ENCODE data around the gene CROCC2. TPM values are rescaled to one million over a fixed set of nuclear protein-coding genes. Genes with fewer than 3 reads are reported as not detected.

CROCC2 gene
- polyA plus RNA-seq, 1 of the 3 experiments (the other 2 are of a cell fraction) = not detected

DNA sequence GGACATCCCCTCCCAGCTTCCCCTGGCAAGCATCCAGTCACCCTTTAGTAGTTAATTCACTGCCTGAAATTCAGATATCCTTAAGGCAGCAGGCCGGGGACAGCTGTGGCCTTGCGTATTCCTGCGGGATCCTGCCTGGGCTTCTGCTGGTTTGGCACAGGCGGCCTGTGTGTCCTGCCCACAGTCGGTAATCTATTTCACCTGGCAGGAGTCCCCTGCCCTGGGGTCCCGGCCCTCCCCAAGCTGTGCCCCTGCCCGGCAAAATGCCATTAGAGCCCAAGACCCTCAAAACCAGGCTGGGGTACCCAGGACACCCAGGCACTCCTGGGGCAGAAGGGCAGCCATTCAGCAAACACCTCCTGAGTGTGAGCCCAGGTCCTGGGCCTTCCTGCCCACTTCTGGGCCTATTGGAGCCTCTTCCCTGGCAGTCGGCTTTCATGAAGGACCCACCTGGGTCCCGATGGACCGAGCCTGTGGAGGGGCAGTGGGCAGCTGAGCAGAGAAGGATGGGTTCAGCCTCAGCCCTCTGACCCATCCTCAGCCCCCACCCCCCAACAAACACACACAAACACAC lies 11.6 kb downstream of the CROCC2 start:
- H2AFZ ChIP-seq (ENCODE audit: low read depth) = no peak overlapping the region
- peaks cover 7 to 49% of the 10 kb centered on the region in 2 experiments; a peak in 2 of 4 replicates for H3K4me1 ChIP-seq (ENCODE audit: control insufficient read depth in 1 of 2, insufficient read depth in 2 of 2, low read depth in 1 of 2, low read length in 1 of 2)
- no peak overlapping the region for H3K9ac ChIP-seq
- H3K4me2 ChIP-seq = no peak overlapping the region
- H3K9me2 ChIP-seq = no peaks in the 10 kb centered on the region
- H3K27me3 ChIP-seq (ENCODE audit: insufficient read depth) = no peaks in the 10 kb centered on the region
- DNase-seq = peak; percentile 73
- H3K36me3 ChIP-seq (replicated peaks in 1 of 2; ENCODE audit: control insufficient read depth in 1 of 2, insufficient read depth in 2 of 2, low read length in 1 of 2) = no peaks in the 10 kb centered on the region
- H4K20me1 ChIP-seq (ENCODE audit: insufficient read depth) = no peaks in the 10 kb centered on the region
- WGBS (ENCODE audit: low lambda C conversion rate) = no CpG with 5 or more reads among the region's 10 CpGs
- POLR2A ChIA-PET = no interaction called here
- H3K79me2 ChIP-seq (ENCODE audit: insufficient read depth) = no peaks in the 10 kb centered on the region
- H3K9me3 ChIP-seq = no peaks in the 10 kb centered on the region
- no peaks in the 10 kb centered on the region for H3F3A ChIP-seq (replicated peaks; ENCODE audit: insufficient read depth)
- no peak overlapping the region for H3K4me3 ChIP-seq (ENCODE audit: low read depth in 2 of 2, low read length in 1 of 2)
- TF ChIP-seq RFX5 (IDR thresholded peaks at IDR 0.05; ENCODE audit: low read length) (no peak), FOSL2 (IDR thresholded peaks at IDR 0.05; ENCODE audit: borderline replicate concordance, low read depth) (no peak), ELF1 (IDR thresholded peaks at IDR 0.05) (no peak), SMC3 (IDR thresholded peaks at IDR 0.05; ENCODE audit: low read depth, low read length) (no peak), RXRA (IDR thresholded peaks at IDR 0.05; ENCODE audit: borderline replicate concordance, low read depth) (no peak), CTCF (IDR thresholded peaks at IDR 0.05) (no peak), POLR2AphosphoS5 (IDR thresholded peaks at IDR 0.05; ENCODE audit: low read depth, low read length) (no peak), EP300 (IDR thresholded peaks at IDR 0.05; ENCODE audit: borderline replicate concordance in 1 of 2, low read depth in 1 of 2, low read length in 1 of 2) (no peak), FOXJ3 (CRISPR knock-in tag; IDR thresholded peaks at IDR 0.05) (no peak), MXI1 (IDR thresholded peaks at IDR 0.05; ENCODE audit: low read depth, low read length) (no peak)
- TF ChIP-seq, protein P1, sequence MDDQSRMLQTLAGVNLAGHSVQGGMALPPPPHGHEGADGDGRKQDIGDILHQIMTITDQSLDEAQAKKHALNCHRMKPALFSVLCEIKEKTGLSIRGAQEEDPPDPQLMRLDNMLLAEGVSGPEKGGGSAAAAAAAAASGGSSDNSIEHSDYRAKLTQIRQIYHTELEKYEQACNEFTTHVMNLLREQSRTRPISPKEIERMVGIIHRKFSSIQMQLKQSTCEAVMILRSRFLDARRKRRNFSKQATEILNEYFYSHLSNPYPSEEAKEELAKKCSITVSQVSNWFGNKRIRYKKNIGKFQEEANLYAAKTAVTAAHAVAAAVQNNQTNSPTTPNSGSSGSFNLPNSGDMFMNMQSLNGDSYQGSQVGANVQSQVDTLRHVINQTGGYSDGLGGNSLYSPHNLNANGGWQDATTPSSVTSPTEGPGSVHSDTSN (IDR thresholded peaks at IDR 0.05) = no peak
- TF ChIP-seq, protein P2, sequence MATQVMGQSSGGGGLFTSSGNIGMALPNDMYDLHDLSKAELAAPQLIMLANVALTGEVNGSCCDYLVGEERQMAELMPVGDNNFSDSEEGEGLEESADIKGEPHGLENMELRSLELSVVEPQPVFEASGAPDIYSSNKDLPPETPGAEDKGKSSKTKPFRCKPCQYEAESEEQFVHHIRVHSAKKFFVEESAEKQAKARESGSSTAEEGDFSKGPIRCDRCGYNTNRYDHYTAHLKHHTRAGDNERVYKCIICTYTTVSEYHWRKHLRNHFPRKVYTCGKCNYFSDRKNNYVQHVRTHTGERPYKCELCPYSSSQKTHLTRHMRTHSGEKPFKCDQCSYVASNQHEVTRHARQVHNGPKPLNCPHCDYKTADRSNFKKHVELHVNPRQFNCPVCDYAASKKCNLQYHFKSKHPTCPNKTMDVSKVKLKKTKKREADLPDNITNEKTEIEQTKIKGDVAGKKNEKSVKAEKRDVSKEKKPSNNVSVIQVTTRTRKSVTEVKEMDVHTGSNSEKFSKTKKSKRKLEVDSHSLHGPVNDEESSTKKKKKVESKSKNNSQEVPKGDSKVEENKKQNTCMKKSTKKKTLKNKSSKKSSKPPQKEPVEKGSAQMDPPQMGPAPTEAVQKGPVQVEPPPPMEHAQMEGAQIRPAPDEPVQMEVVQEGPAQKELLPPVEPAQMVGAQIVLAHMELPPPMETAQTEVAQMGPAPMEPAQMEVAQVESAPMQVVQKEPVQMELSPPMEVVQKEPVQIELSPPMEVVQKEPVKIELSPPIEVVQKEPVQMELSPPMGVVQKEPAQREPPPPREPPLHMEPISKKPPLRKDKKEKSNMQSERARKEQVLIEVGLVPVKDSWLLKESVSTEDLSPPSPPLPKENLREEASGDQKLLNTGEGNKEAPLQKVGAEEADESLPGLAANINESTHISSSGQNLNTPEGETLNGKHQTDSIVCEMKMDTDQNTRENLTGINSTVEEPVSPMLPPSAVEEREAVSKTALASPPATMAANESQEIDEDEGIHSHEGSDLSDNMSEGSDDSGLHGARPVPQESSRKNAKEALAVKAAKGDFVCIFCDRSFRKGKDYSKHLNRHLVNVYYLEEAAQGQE (IDR thresholded peaks at IDR 0.05; ENCODE audit: low read depth, low read length) = no peak
- TF ChIP-seq, protein P3, sequence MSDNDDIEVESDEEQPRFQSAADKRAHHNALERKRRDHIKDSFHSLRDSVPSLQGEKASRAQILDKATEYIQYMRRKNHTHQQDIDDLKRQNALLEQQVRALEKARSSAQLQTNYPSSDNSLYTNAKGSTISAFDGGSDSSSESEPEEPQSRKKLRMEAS (IDR thresholded peaks at IDR 0.05; ENCODE audit: low read depth) = no peak
- CTCF ChIA-PET = interaction anchor here (0.6 to 3.1 kb wide), 5 partner anchors 10 to 77 kb away, joined by 4 to 15 read pairs (median 6); no protein-coding TSS in a partner anchor
- H3K27ac ChIP-seq (ENCODE audit: low read depth in 2 of 2, low read length in 1 of 2) = peak overlapping the region in 1 of 2 experiments; percentile 17; a peak in 1 of 4 replicates
